ENCODE data around the gene TMEM43. TPM values are rescaled to one million over a fixed set of nuclear protein-coding genes. Genes with fewer than 3 reads are reported as not detected.

Gene TMEM43
- polyA plus RNA-seq, 1 of the 3 experiments (the other 2 are of a cell fraction), result 105 TPM

- Histone ChIP-seq H2AFZ (ENCODE audit: low read depth) (no peak overlapping the region), H3K4me1 (ENCODE audit: control insufficient read depth in 1 of 2, insufficient read depth in 2 of 2, low read depth in 1 of 2, low read length in 1 of 2) (peaks cover 21 to 44% of the 10 kb centered on the region in 2 experiments), H3K27me3 (ENCODE audit: insufficient read depth) (no peaks in the 10 kb centered on the region), H3K9ac (peak overlapping the region; percentile 53), H3K36me3 (replicated peaks in 1 of 2; ENCODE audit: control insufficient read depth in 1 of 2, insufficient read depth in 2 of 2, low read length in 1 of 2) (peaks cover 66 to 80% of the 10 kb centered on the region in 2 experiments), H3K9me3 (no peaks in the 10 kb centered on the region), H3F3A (replicated peaks; ENCODE audit: insufficient read depth) (peaks cover 49% of the 10 kb centered on the region), H3K79me2 (ENCODE audit: insufficient read depth) (peaks cover 64% of the 10 kb centered on the region), H3K9me2 (no peaks in the 10 kb centered on the region), H3K4me3 (ENCODE audit: low read depth in 2 of 2, low read length in 1 of 2) (peak overlapping the region in 1 of 2 experiments; percentile 2; a peak in 1 of 4 replicates), H4K20me1 (ENCODE audit: insufficient read depth) (no peaks in the 10 kb centered on the region; the same call in 1 of the 2 replicates), H3K27ac (ENCODE audit: low read depth in 2 of 2, low read length in 1 of 2) (peak overlapping the region; percentile 81 to 98), H3K4me2 (peak overlapping the region; percentile 59)
- ChIA-PET CTCF (no interaction called here), POLR2A (interaction anchor here (0.7 to 1.1 kb wide), 2 partner anchors 45 to 506 kb away, joined by 3 read pairs; partner anchors contain the start of genes CHCHD4 and TMEM43)
- DNase-seq, result no peak
- TF ChIP-seq RXRA (IDR thresholded peaks at IDR 0.05; ENCODE audit: borderline replicate concordance, low read depth) (no peak), SMC3 (IDR thresholded peaks at IDR 0.05; ENCODE audit: low read depth, low read length) (no peak), RCOR1 (IDR thresholded peaks at IDR 0.05; ENCODE audit: low read length) (no peak), SIN3A (IDR thresholded peaks at IDR 0.05; ENCODE audit: borderline replicate concordance, low read depth, low read length) (no peak), NFIC (IDR thresholded peaks at IDR 0.05; ENCODE audit: borderline replicate concordance) (no peak), TAF1 (IDR thresholded peaks at IDR 0.05; ENCODE audit: borderline replicate concordance, low read depth, low read length) (no peak), MAX (IDR thresholded peaks at IDR 0.05; ENCODE audit: low read depth) (no peak), TCF12 (IDR thresholded peaks at IDR 0.05) (no peak), FOSL2 (IDR thresholded peaks at IDR 0.05; ENCODE audit: borderline replicate concordance, low read depth) (no peak), REST (IDR thresholded peaks at IDR 0.05; ENCODE audit: low read depth, low read length) (no peak), FOXJ3 (CRISPR knock-in tag; IDR thresholded peaks at IDR 0.05) (no peak), TEAD4 (IDR thresholded peaks at IDR 0.05; ENCODE audit: borderline replicate concordance, insufficient read depth) (no peak), MEF2A (IDR thresholded peaks at IDR 0.05; ENCODE audit: borderline replicate concordance, low read depth) (no peak), GABPA (IDR thresholded peaks at IDR 0.05; ENCODE audit: low read depth) (no peak), ELF1 (IDR thresholded peaks at IDR 0.05) (no peak), EP300 (IDR thresholded peaks at IDR 0.05; ENCODE audit: borderline replicate concordance in 1 of 2, low read depth in 1 of 2, low read length in 1 of 2) (no peak)
Measured at GRCh38 chr3:14169871-14170270, 45.0 kb downstream of the TMEM43 start.
